GM12878 (cell line): ENCODE data around the gene TCF15. TPM values are rescaled to one million over a fixed set of nuclear protein-coding genes. Genes with fewer than 3 reads are reported as not detected.

ENCODE experiments used
- ASH2L ChIP-seq: fragments of 300-600, 200-600 bp; sonication (generic); IDR thresholded peaks from 2 replicates; pipeline ENCODE4 v1.6.1; 2017; ENCODE audit warnings: low read depth, mild to moderate bottlenecking, borderline replicate concordance
- EP300 ChIP-seq, 2 experiments: fragments of 150-350 bp in 1 of 2; IDR thresholded peaks; 2 replicates each; pipeline ENCODE4 v1.6.1; 2011 to 2012; ENCODE audit warnings: low read depth in 2 of 2, low read length in 2 of 2, borderline replicate concordance in 1 of 2, improper control_type of control experiment in 1 of 2, inconsistent platforms in 1 of 2; ENCODE audit not compliant: control insufficient read depth in 1 of 2
- GABPA ChIP-seq: IDR thresholded peaks from 2 replicates; pipeline ENCODE4 v1.6.1; 2014; ENCODE audit warnings: antibody characterized with exemption, low read depth, mild to moderate bottlenecking, inconsistent platforms
- MEF2A ChIP-seq: IDR thresholded peaks from 2 replicates; pipeline ENCODE4 v1.6.1; 2011; ENCODE audit warnings: low read depth, mild to moderate bottlenecking, low read length, moderate library complexity; ENCODE audit not compliant: insufficient read depth
- MTA2 ChIP-seq: fragments of 450-650 bp; IDR thresholded peaks from 2 replicates; pipeline ENCODE4 v1.6.1; 2016; ENCODE audit warnings: low read depth, mild to moderate bottlenecking, moderate library complexity
- NBN ChIP-seq: fragments of 450-650 bp; IDR thresholded peaks from 2 replicates; pipeline ENCODE4 v1.6.1; 2016
- POLR2AphosphoS5 ChIP-seq: IDR thresholded peaks from 2 replicates; pipeline ENCODE4 v1.6.1; 2011; ENCODE audit warnings: mild to moderate bottlenecking, low read length, inconsistent platforms
- POU2F2 ChIP-seq: IDR thresholded peaks from 3 replicates; pipeline ENCODE4 v1.6.1; 2011; ENCODE audit warnings: low read depth, mild to moderate bottlenecking, low read length, borderline replicate concordance
- SMC3 ChIP-seq: IDR thresholded peaks from 2 replicates; pipeline ENCODE4 v1.6.1; 2011; ENCODE audit warnings: low read length, improper control_type of control experiment, borderline replicate concordance
- TARDBP ChIP-seq: IDR thresholded peaks from 2 replicates; pipeline ENCODE4 v1.6.1; 2016; ENCODE audit warnings: borderline replicate concordance
- ZNF24 ChIP-seq: fragments of 450-650 bp; IDR thresholded peaks from 2 replicates; pipeline ENCODE4 v1.6.1; 2017; ENCODE audit warnings: antibody characterized with exemption, mild to moderate bottlenecking
- ZNF274 ChIP-seq: IDR thresholded peaks from one replicate; pipeline ENCODE4 v1.8.0; 2011; ENCODE audit not compliant: insufficient read length, insufficient read depth
- ZNF384 ChIP-seq: IDR thresholded peaks from 2 replicates; pipeline ENCODE4 v1.6.1; 2012; ENCODE audit warnings: low read depth, mild to moderate bottlenecking, low read length, improper control_type of control experiment, borderline replicate concordance
- polyA plus RNA-seq, 11 experiments: library from polyadenylated mRNA; depleted of rRNA in 4 of 11; unstranded in 6 of 11; stranded (reverse) in 5 of 11; fragments of >200 nt; fragmentation: Nextera tagmentation in 4 of 11; fragmentation: Illumina TruSeq in 1 of 11; extraction: Ambion mirVana in 4 of 11; extraction: Trizol in 1 of 11; gene quantifications; 1 replicate in 1 of 11; 2 replicates in 10 of 11; pipeline versions ENCODE4 v1.2.1 to v1.2.3, GENCODE V29; 2011 to 2016; ENCODE audit warnings: inconsistent platforms in 2 of 11, missing spikeins in 2 of 11, low read depth in 1 of 11
- total RNA-seq, 4 experiments: library from RNA; depleted of rRNA in 3 of 4; stranded (reverse); fragments of >200 nt in 3 of 4; fragmentation: Illumina TruSeq in 1 of 4; extraction: Trizol in 1 of 4; gene quantifications; 2 replicates each; pipeline versions ENCODE4 v1.2.1 to v1.2.3, GENCODE V29; 2013 to 2021
- TF ChIP-seq, protein P1 (sequence below): IDR thresholded peaks from 2 replicates; pipeline ENCODE4 v1.6.1; 2012; ENCODE audit warnings: improper control_type of control experiment, low read depth, low read length; ENCODE audit not compliant: insufficient replicate concordance
- TF ChIP-seq, protein P2 (sequence below): IDR thresholded peaks from 2 replicates; pipeline ENCODE4 v1.6.1; 2011; ENCODE audit warnings: mild to moderate bottlenecking, low read depth, low read length, moderate library complexity; ENCODE audit not compliant: insufficient replicate concordance
- TF ChIP-seq, protein P3 (sequence below): IDR thresholded peaks from 2 replicates; pipeline ENCODE4 v1.6.1; 2012; ENCODE audit warnings: low read depth, low read length, improper control_type of control experiment
- TF ChIP-seq, protein P4 (sequence below): IDR thresholded peaks from 2 replicates; pipeline ENCODE4 v1.6.1; 2011; ENCODE audit warnings: borderline replicate concordance, low read depth, mild to moderate bottlenecking, moderate library complexity, low read length; ENCODE audit not compliant: insufficient read depth, poor library complexity, severe bottlenecking
- TF ChIP-seq, protein P5 (sequence below): fragments of 450-650 bp; IDR thresholded peaks from 2 replicates; pipeline ENCODE4 v1.6.1; 2018; ENCODE audit warnings: mild to moderate bottlenecking, low read depth, moderate library complexity; ENCODE audit not compliant: partially characterized antibody

The TCF15 gene
- total and polyA plus RNA-seq, 10 of the 15 experiments (the other 5 are each of a cell fraction or from before 2014, with no cell fraction given) = 0.08 TPM; not detected in 9

DNA sequence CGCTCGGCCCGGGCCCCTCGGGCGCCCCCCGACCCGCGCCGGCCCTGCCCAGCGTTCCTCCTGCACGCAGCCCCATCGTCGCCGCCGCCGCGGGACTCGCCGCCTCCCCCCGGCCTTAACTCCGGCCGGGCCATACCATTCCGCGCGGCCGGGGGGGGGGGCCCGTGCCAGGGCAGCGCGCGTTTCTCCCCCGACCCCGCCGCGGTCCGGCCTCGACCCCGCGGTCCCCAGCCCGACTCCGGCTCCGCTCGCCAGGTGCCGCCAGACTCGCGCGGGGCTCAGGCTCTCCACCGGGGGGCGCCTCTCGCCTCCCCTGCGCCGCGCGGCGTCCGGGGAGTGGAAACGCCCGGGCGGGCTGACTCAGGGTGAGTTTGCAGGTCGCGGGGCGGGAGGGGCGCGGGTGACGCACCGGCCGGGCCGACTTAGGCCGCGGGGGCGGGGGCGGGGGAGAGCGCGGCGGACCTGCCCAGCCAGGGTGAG is 43.0 kb upstream of the TCF15 start, which contains the start of gene SRXN1 (continued):
- TF ChIP-seq, protein P1, sequence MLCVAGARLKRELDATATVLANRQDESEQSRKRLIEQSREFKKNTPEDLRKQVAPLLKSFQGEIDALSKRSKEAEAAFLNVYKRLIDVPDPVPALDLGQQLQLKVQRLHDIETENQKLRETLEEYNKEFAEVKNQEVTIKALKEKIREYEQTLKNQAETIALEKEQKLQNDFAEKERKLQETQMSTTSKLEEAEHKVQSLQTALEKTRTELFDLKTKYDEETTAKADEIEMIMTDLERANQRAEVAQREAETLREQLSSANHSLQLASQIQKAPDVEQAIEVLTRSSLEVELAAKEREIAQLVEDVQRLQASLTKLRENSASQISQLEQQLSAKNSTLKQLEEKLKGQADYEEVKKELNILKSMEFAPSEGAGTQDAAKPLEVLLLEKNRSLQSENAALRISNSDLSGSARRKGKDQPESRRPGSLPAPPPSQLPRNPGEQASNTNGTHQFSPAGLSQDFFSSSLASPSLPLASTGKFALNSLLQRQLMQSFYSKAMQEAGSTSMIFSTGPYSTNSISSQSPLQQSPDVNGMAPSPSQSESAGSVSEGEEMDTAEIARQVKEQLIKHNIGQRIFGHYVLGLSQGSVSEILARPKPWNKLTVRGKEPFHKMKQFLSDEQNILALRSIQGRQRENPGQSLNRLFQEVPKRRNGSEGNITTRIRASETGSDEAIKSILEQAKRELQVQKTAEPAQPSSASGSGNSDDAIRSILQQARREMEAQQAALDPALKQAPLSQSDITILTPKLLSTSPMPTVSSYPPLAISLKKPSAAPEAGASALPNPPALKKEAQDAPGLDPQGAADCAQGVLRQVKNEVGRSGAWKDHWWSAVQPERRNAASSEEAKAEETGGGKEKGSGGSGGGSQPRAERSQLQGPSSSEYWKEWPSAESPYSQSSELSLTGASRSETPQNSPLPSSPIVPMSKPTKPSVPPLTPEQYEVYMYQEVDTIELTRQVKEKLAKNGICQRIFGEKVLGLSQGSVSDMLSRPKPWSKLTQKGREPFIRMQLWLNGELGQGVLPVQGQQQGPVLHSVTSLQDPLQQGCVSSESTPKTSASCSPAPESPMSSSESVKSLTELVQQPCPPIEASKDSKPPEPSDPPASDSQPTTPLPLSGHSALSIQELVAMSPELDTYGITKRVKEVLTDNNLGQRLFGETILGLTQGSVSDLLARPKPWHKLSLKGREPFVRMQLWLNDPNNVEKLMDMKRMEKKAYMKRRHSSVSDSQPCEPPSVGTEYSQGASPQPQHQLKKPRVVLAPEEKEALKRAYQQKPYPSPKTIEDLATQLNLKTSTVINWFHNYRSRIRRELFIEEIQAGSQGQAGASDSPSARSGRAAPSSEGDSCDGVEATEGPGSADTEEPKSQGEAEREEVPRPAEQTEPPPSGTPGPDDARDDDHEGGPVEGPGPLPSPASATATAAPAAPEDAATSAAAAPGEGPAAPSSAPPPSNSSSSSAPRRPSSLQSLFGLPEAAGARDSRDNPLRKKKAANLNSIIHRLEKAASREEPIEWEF = no peak
- no peak for TF ChIP-seq MEF2A
- no peak for TF ChIP-seq MTA2
- TF ChIP-seq, protein P2, sequence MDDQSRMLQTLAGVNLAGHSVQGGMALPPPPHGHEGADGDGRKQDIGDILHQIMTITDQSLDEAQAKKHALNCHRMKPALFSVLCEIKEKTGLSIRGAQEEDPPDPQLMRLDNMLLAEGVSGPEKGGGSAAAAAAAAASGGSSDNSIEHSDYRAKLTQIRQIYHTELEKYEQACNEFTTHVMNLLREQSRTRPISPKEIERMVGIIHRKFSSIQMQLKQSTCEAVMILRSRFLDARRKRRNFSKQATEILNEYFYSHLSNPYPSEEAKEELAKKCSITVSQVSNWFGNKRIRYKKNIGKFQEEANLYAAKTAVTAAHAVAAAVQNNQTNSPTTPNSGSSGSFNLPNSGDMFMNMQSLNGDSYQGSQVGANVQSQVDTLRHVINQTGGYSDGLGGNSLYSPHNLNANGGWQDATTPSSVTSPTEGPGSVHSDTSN = no peak
- TF ChIP-seq ZNF274 = no peak
- TF ChIP-seq NBN = no peak
- no peak for TF ChIP-seq EP300 (IDR thresholded peaks at IDR 0.05; ENCODE audit: borderline replicate concordance in 1 of 2, control insufficient read depth in 1 of 2, low read depth in 2 of 2, low read length in 2 of 2)
- TF ChIP-seq TARDBP = no peak
- TF ChIP-seq POLR2AphosphoS5 = no peak; the same call in 1 of the 2 replicates
- TF ChIP-seq, protein P3, sequence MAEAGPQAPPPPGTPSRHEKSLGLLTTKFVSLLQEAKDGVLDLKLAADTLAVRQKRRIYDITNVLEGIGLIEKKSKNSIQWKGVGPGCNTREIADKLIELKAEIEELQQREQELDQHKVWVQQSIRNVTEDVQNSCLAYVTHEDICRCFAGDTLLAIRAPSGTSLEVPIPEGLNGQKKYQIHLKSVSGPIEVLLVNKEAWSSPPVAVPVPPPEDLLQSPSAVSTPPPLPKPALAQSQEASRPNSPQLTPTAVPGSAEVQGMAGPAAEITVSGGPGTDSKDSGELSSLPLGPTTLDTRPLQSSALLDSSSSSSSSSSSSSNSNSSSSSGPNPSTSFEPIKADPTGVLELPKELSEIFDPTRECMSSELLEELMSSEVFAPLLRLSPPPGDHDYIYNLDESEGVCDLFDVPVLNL = no peak
- TF ChIP-seq SMC3 = peak; percentile 28; the same call in 1 of the 2 replicates
- TF ChIP-seq GABPA = no peak
- TF ChIP-seq POU2F2 = no peak; the same call in 2 of the 3 replicates
- TF ChIP-seq ZNF24 = peak; percentile 54; the same call in 1 of the 2 replicates
- TF ChIP-seq, protein P4, sequence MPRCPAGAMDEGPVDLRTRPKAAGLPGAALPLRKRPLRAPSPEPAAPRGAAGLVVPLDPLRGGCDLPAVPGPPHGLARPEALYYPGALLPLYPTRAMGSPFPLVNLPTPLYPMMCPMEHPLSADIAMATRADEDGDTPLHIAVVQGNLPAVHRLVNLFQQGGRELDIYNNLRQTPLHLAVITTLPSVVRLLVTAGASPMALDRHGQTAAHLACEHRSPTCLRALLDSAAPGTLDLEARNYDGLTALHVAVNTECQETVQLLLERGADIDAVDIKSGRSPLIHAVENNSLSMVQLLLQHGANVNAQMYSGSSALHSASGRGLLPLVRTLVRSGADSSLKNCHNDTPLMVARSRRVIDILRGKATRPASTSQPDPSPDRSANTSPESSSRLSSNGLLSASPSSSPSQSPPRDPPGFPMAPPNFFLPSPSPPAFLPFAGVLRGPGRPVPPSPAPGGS = no peak
- TF ChIP-seq, protein P5, sequence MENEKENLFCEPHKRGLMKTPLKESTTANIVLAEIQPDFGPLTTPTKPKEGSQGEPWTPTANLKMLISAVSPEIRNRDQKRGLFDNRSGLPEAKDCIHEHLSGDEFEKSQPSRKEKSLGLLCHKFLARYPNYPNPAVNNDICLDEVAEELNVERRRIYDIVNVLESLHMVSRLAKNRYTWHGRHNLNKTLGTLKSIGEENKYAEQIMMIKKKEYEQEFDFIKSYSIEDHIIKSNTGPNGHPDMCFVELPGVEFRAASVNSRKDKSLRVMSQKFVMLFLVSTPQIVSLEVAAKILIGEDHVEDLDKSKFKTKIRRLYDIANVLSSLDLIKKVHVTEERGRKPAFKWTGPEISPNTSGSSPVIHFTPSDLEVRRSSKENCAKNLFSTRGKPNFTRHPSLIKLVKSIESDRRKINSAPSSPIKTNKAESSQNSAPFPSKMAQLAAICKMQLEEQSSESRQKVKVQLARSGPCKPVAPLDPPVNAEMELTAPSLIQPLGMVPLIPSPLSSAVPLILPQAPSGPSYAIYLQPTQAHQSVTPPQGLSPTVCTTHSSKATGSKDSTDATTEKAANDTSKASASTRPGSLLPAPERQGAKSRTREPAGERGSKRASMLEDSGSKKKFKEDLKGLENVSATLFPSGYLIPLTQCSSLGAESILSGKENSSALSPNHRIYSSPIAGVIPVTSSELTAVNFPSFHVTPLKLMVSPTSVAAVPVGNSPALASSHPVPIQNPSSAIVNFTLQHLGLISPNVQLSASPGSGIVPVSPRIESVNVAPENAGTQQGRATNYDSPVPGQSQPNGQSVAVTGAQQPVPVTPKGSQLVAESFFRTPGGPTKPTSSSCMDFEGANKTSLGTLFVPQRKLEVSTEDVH = no peak
- no peak for TF ChIP-seq ZNF384
- peak; percentile 9; the same call in 1 of the 2 replicates for TF ChIP-seq ASH2L
